ENCODE measurements around the gene PRMT2. TPM values are rescaled to one million over a fixed set of nuclear protein-coding genes. Genes with fewer than 3 reads are reported as not detected.
"Not testable (repeated sequence)": the region's sequence is repeated elsewhere in the genome, so short reads cannot be mapped to it uniquely, and the experiment has no call there.

The PRMT2 gene
- total and polyA plus RNA-seq, 11 donors = 27.3 to 74.8 (median 53.1) TPM

- H3K4me3 ChIP-seq = no peak overlapping the region
- no peaks in the 10 kb centered on the region for H3K9me3 ChIP-seq
- 46 to 71% (median 55%) methylated on average over 2 of the region's 2 CpGs for WGBS, 4 donors
- intact Hi-C loops (cut with DNase I) = no loop called here
- no peaks in the 10 kb centered on the region for H3K4me1 ChIP-seq
- H3K27me3 ChIP-seq = peaks cover 0 to 9% (median 0%) of the 10 kb centered on the region in 9 donors
- H3K36me3 ChIP-seq = no peaks in the 10 kb centered on the region
- H3K27ac ChIP-seq = no peak overlapping the region
- no peak for DNase-seq
- no peak for ATAC-seq
- no peak for TF ChIP-seq POLR2A (IDR thresholded peaks at IDR 0.05)
- no peak for TF ChIP-seq CTCF (IDR thresholded peaks at IDR 0.05)
These were observed 40.3 kb downstream of the PRMT2 start for GRCh38 chr21:46675595-46676280.

GRCh38 chr21:46676542-46676941, 41.1 kb downstream of the PRMT2 start:
- WGBS, 4 donors = 88 to 97% (median 92%) methylated on average over 2 of the region's 2 CpGs
- H3K27me3 ChIP-seq; H3K9me3 ChIP-seq; H3K27ac ChIP-seq; DNase-seq; ATAC-seq; H3K36me3 ChIP-seq; intact Hi-C loops (cut with DNase I); H3K4me1 ChIP-seq; H3K4me3 ChIP-seq: not testable (repeated sequence)

GRCh38 chr21:46681593-46681992, 46.1 kb downstream of the PRMT2 start:
- H3K4me3 ChIP-seq; H3K9me3 ChIP-seq; intact Hi-C loops (cut with DNase I); H3K27ac ChIP-seq; DNase-seq; H3K27me3 ChIP-seq; H3K36me3 ChIP-seq; H3K4me1 ChIP-seq; ATAC-seq: not testable (repeated sequence)
- WGBS, 4 donors = 83 to 84% (median 84%) methylated on average over 5 of the region's 5 CpGs

DNA sequence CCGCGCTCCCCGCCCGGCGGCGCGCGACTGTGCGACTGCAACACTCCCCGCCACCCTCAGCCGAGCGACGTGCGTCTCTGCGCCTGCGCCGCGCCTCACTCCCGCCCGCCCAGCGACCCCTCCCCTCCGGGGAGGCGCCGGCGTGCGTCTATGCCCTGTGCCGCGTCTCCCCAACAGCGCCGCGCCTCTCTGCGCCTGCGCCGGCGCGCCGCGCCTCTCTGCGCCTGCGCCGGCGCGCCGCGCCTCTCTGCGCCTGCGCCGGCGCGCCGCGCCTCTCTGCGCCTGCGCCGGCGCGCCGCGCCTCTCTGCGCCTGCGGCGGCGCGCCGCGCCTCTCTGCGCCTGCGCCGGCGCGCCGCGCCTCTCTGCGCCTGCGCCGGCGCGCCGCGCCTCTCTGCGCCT, 63.2 kb downstream of the PRMT2 start:
- intact Hi-C loops (cut with DNase I); DNase-seq; H3K4me1 ChIP-seq; ATAC-seq; H3K4me3 ChIP-seq; H3K36me3 ChIP-seq; H3K27me3 ChIP-seq; H3K9me3 ChIP-seq; H3K27ac ChIP-seq: not testable (repeated sequence)
- WGBS, 4 donors = 70 to 86% (median 84%) methylated on average over 31 to 51 of the region's 81 CpGs; no CpG with 5 or more reads in 1 of the 4 donors

- DNase-seq; H3K9me3 ChIP-seq; H3K36me3 ChIP-seq; intact Hi-C loops (cut with DNase I); H3K4me1 ChIP-seq; H3K27me3 ChIP-seq; ATAC-seq; H3K27ac ChIP-seq; H3K4me3 ChIP-seq: not testable (repeated sequence)
- WGBS, 4 donors = 70 to 89% (median 77%) methylated on average over 11 to 39 of the region's 69 CpGs
These were observed 63.6 kb downstream of the PRMT2 start for GRCh38 chr21:46699104-46699503.

Other genes with a start within 250 kb of the PRMT2 start
- gene DIP2A, start 176.8 kb upstream of the PRMT2 start, total RNA-seq = 10 to 100 TPM; 17.1 to 31.9 (median 22.6) TPM
- 10 to 100 TPM; 13.4 to 26.3 TPM for gene DIP2A, start 176.8 kb upstream of the PRMT2 start, polyA plus RNA-seq
- gene S100B, start 30.6 kb upstream of the PRMT2 start, total RNA-seq = 10 to 100 TPM in 2 of 9 donors, 1 to 10 TPM in 5, under 1 TPM in 2; 0.49 to 36.3 (median 3.3) TPM
- 1 to 10 TPM; 2.8 to 6.4 TPM for gene S100B, start 30.6 kb upstream of the PRMT2 start, polyA plus RNA-seq

Measured in heart left ventricle (tissue), 16 donors.